Hematopoietic multipotent progenitor cell treated with erythropoietin and hydrocortisone succinate and interleukin-3 and kit ligand, for 6 days (in vitro differentiated cells): ENCODE data around the gene GRM5.

Source experiments
- DNase-seq: peaks from one replicate; pipeline ENCODE4 v3.0.0-alpha.2; 2015

The GRM5 gene

GRCh38 chr11:88827018-88827676, 238.6 kb downstream of the GRM5 start:
- no peak for DNase-seq

DNA sequence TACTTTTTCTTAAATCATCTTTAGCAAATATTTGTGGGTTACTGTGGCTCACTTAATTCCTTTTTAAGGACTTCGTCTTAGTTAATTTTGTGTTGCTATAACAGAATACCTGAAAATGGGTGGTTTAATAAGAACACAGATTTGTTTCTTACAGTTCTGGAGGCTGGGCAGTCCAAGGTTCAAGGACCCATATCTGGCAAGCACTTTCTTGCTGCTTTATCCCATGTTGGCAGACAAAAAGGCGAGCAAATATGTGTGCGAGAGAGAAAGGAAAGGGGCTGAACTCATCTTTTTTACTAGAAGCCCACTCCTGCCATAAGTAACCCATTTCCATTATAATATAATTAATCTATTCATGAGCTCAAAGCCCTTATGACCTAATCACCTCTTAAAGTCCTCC, 246.2 kb downstream of the GRM5 start:
- no peak for DNase-seq

GRCh38 chr11:88818978-88819377, 246.8 kb downstream of the GRM5 start:
- DNase-seq, result no peak

DNA sequence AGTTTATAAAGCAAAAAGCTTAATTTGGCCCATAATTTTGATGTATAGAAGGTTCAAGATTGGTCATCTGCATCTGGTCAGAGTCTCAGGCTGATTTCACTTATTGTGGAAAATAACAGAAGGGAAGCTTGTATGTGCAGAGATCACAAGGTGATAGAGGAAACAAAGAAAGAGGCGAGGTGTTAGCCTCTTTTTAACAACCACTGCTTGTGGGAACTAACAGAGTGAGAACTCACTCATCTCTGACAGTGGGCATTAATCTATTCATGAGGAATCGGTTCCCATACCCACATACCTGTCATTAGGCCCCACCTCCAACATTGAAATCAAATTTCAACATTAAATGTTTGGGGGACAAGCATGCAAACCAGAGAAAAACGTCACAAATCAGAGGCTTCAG, 250.3 kb downstream of the GRM5 start:
- no peak for DNase-seq

- DNase-seq, result no peak
These were observed 251.7 kb downstream of the GRM5 start for GRCh38 chr11:88814076-88814475.

DNA sequence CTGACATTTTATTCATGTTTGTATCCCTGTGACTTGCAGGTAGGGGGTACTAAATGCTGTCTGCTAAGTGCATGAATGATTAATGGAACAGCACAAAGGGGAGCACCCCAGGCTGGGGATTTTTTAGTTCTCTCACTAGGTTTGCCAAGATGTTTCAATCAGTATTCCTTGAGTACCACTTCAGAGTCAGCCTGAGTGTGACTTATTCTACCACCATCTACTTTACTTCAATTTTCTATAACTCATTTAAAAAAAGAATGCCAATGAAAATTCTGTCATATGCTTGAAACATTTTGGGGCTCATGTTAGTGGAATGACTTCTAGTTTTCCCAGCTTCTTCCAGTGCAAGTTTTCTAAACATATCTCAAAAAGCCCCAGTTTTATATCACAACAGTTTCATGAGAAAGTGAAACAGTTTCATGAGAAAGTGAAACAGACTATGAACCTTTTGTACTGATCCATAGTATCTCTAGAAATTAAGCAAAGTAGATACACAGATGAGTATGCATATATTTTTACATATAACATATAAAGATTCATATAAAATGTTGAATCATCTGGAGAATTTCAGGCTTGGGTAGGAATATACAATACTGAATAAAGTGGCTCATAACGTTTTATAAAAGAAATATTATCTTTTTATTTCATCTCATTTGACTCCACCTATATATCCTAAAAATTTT, 252.4 kb downstream of the GRM5 start:
- no peak for DNase-seq

DNA sequence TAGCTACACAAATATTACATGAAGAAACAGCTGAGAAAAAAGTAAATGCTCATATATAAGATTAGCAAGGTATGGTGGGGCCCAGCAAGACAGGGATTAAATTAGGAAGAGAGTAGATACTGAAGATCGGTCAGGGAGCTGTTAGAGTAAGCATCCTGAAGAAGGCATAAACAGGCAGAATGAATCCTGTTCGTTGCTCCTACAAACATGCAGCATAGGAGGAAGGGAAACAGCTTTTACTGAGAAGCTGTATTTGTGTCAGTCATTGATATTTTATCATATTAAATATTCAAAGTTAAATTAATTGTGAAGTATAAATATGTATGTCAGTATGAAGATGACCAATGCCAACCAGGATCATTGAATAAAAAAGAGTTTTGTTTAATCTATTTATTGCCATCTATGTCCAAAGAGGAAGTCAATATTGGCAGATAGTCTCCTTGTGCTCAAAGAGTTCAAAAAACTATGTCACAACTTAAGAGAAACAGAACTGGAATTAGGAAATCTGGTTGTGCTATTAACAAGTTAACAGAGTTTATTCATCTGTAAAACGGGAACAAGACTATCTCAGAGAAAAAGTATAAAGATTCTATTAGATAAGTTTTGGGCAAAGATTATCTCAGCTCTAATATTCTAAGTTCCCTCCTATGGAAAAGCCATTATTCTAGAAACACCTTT, 255.2 kb downstream of the GRM5 start:
- DNase-seq, result no peak

DNA sequence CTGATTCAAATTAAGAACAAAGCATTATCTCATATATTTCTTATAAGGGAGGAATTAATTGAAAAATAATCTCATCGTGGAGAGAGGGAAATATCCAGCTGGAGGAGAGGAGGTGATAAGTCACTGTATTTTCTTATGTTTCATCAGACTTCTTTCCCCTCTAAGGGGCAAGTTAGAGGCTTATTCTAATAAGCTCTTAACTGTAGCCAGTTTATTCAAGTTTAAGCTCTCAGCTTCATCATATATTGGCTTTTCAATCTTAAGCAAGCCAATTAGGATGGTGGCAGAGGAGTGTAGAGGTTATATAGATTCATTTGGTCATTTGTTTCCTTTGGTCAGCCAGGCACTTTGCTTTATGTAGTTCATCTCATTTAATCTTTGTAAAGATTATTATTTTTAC, 256.7 kb downstream of the GRM5 start:
- no peak for DNase-seq

DNA sequence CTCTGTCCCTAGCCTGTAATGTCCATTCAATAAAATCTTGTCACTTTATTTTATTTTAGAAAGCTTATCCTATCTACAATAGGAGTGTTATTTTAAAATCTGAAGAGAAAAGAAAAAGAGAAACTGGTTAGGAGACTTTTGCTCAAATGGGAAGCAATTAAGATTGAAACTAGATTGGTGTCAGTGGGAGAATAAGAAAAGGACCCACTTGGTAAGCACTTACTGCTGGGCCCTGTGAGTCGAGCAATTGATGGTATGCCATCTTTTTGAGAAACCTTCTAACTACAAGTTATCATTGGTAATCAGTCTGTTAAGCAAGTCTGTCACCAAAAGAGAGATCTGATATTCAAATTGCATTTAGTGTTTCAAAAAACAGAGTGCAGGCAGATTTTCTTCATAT, 258.4 kb downstream of the GRM5 start:
- no peak for DNase-seq

- DNase-seq, result no peak
These were observed 259.4 kb downstream of the GRM5 start for GRCh38 chr11:88806410-88806809.

DNA sequence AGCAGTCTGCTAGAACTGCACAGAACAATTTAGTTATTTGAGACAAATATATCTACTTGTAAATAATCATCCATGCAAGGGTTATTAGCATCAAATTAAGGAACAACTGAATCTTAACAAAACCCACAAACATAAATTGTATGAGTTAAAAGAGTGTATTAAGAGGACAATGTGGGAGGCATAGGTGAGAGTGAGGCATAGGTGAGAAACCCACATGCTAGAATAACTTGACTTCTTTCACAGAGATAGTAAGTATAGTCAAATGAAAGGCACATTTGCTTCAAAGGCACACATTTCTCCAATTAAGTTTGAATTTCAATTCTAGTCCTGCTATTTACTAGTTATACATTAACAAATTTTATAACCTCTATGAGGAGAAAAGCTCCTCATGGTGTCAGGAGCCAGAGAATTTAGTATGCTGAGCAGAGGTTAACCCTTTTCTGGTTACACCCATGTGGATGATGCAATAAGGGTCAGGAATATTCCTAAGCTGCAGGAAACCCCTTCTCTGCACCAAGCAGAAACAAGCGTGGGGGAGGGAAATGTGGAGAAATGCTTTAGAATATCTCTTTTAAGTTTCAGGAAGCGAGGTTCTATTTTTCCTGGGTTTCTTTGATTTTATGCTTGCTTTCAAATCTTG, 264.2 kb downstream of the GRM5 start:
- DNase-seq, result no peak

GRCh38 chr11:88799771-88800500, 265.8 kb downstream of the GRM5 start:
- DNase-seq, result no peak

GRCh38 chr11:88790182-88790581, 275.6 kb downstream of the GRM5 start:
- no peak for DNase-seq

DNA sequence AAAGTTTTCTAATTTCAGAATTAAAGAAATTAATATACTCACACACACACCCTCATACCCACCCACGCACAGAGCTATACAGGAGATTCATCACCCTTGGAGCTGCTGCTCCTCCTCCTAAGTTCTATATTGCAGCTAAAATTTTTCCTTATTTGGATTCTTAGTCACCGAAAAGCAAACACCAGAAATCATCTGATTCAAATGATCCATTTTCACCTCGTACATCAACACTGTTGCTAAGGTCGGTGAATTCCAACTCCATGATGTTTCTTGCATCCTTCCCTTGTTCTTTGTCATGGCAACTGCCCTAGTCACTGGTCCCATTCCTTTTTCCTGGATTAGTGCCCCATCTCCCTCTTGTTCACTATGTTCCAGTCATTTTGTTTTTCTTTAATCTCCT, 286.2 kb downstream of the GRM5 start:
- no peak for DNase-seq

DNA sequence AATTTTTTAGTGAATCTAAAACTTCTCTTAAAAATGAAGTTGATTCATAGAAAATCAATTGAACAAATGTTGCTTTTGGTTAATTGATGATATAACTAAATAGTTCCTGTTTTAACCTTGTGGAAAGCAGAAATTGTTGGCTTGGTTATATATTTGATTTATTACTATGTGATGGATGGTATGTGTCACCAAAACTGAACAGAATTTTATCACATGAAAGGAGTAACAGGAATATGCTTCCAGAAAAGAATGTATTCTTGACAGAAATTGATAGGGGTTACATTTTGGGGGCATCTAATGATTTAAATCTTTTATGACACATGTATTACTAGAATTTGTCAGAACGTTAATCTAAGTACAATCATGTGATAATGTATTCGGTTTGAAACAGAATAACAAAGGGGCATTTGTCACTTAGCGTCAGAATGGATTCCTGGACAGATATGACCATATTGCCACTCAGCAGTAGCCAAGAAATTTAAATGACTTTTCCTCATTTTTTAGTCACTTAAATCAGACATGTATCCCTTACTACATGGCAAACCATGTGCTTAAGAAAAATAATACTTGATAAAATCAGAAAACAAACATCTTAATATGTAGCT, 295.2 kb downstream of the GRM5 start:
- no peak for DNase-seq

DNA sequence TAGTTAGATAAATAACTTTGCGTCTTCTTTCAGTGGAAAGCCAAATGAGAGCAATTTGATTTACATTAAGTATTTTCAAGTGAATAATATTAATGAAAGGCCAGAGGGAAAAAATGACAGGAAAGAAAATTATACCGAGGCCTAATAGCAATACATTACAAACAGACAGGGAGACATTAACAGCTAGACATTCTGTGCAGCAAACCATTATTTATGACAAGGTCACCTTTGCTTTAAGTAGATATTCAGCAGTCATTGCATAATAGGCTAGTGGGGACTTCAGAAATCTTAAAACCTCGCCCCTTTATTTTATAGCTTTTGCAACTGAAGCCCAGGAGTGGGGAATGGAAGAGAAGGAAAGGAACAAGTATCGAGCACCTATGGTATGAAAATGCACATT, 321.6 kb downstream of the GRM5 start:
- DNase-seq, result no peak

GRCh38 chr11:88739524-88739923, 326.3 kb downstream of the GRM5 start:
- no peak for DNase-seq

DNA sequence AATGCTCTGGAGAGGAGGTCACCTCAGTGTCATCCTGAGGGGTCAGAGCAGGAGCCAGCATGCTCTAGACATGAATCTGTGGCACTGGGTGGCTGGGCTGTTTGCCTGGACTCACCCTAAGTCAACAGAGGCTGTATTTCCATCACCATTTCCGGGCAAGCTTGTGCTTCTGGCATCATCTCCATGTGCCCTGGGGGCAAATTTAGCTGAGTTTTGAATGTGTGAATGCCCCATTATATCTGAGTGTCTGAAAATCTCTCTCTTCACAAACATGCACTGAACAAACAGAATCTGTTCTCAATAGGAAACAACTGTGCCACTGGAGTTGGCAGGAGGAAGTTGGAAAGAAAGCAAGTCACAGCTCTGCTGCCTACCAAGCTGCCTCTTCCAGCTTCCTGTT, 356.2 kb downstream of the GRM5 start:
- no peak for DNase-seq

GRCh38 chr11:88704485-88704884, 361.3 kb downstream of the GRM5 start:
- DNase-seq, result no peak

DNA sequence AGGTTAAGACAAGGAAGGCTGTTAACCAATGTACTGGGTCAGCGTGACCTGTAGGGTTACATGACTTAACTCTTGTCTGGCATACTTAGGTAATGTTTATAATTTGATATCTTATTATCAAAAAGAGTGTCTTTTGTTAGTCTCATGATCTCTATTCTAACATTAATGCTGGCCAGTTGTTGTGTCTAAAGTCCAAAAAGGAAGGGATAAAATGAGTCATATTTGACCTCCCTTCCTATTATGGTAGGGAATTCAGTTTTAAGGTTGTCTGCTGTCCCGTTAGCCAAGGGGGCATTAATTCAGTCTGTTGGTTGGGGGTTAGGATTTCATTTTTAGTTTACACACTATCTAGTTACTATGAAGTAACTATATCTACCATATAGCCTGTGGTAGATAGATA, 364.0 kb downstream of the GRM5 start:
- DNase-seq, result no peak

DNA sequence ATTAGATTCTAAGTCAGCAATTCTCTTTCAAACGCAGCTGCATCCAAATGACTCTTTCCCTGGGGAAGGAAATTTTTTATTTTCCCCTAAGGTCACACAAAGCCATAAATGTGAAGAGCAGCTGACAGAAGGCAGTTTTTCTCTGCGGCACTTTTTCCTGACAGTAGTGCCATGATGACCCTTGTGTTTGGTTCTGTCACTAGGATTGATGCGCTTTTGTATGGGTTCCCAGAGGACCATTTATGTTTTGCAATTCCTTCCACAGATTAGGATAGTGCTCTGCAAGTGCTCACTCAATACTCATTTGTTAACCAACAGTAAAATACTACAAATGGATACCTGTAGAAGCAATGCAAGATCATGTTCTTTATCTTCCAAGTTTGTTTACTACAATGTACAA, 368.6 kb downstream of the GRM5 start:
- no peak for DNase-seq

- no peak for DNase-seq
These were observed 369.9 kb downstream of the GRM5 start for GRCh38 chr11:88695689-88696414.
